ENCODE results near the gene HOXA5.

DNA sequence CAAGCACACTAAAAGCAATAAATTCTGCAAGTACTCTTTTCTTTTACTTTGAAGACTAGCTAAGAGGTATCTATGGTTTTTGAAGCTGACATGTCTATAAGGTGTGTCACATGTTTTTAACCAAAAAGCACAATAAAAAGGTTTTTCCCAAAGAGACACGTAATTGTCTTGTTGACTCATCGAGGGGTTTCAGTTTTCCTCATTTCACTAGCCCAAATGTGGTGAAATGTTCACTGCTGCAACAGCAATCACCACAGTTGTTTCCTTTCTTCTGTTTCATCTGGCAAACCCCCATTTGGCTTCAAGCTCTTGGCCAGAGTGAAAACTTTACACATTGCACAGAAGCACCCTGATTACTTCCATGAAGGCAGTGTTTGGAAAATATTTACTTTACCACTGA is 9.1 kb downstream of the HOXA5 start:
- no peak for TF ChIP-seq POLR2A (IDR thresholded peaks at IDR 0.05)
- no peak for TF ChIP-seq CTCF (IDR thresholded peaks at IDR 0.05)
